AG09309 (cell line): Measurements from ENCODE around the gene PRKG1.

ENCODE experiments used
- DNase-seq: peaks from one replicate; pipeline ENCODE4 v3.0.0-alpha.2; 2010; ENCODE audit warnings: low read depth
- H3K4me3 ChIP-seq: 2 replicates; pipeline ENCODE4 v1.5.1; 2011; ENCODE audit warnings: mild to moderate bottlenecking, low read depth, low read length, moderate library complexity; ENCODE audit not compliant: control insufficient read depth
- CTCF ChIP-seq: IDR thresholded peaks from 2 replicates; pipeline ENCODE4 v1.5.1; 2011; ENCODE audit warnings: mild to moderate bottlenecking, low read depth, low read length, inconsistent platforms; ENCODE audit not compliant: insufficient read depth, control insufficient read depth; ENCODE audit errors: missing control alignments

PRKG1 gene

GRCh38 chr10:51063166-51063565 is 11.1 kb upstream of the PRKG1 start:
- H3K4me3 ChIP-seq, result no peak overlapping the region
- DNase-seq, result no peak
- no peak for TF ChIP-seq CTCF

- TF ChIP-seq CTCF, result peak; percentile 47
- DNase-seq, result no peak
- H3K4me3 ChIP-seq, result no peak overlapping the region
Measured at GRCh38 chr10:51063659-51064535, 10.4 kb upstream of the PRKG1 start.

GRCh38 chr10:51066231-51066630 is 8.1 kb upstream of the PRKG1 start:
- no peak for TF ChIP-seq CTCF
- no peak for DNase-seq
- no peak overlapping the region for H3K4me3 ChIP-seq

- no peak overlapping the region for H3K4me3 ChIP-seq
- no peak for TF ChIP-seq CTCF
- DNase-seq, result no peak
Measured at GRCh38 chr10:51072210-51072609, 2.1 kb upstream of the PRKG1 start.

GRCh38 chr10:51072921-51073434 is 1.3 kb upstream of the PRKG1 start:
- peak overlapping the region; percentile 76 for H3K4me3 ChIP-seq
- TF ChIP-seq CTCF, result no peak
- no peak for DNase-seq

GRCh38 chr10:51073453-51074237 is 642 bp upstream of the PRKG1 start:
- peak overlapping the region; percentile 76 for H3K4me3 ChIP-seq
- TF ChIP-seq CTCF, result no peak
- DNase-seq, result no peak
